NCI-H2107 treated with DMSO at 0.1 percent for 48 hours (cell line): ENCODE results near the gene SUPT20HL1.
"Not testable (repeated sequence)": the region's sequence is repeated elsewhere in the genome, so short reads cannot be mapped to it uniquely, and the experiment has no call there.

ENCODE experiments used
- DNase-seq: peaks from one replicate; lab custom pipeline; 2025; ENCODE audit not compliant: unreplicated experiment; lab: John Stamatoyannopoulos, UW

Gene SUPT20HL1

DNA sequence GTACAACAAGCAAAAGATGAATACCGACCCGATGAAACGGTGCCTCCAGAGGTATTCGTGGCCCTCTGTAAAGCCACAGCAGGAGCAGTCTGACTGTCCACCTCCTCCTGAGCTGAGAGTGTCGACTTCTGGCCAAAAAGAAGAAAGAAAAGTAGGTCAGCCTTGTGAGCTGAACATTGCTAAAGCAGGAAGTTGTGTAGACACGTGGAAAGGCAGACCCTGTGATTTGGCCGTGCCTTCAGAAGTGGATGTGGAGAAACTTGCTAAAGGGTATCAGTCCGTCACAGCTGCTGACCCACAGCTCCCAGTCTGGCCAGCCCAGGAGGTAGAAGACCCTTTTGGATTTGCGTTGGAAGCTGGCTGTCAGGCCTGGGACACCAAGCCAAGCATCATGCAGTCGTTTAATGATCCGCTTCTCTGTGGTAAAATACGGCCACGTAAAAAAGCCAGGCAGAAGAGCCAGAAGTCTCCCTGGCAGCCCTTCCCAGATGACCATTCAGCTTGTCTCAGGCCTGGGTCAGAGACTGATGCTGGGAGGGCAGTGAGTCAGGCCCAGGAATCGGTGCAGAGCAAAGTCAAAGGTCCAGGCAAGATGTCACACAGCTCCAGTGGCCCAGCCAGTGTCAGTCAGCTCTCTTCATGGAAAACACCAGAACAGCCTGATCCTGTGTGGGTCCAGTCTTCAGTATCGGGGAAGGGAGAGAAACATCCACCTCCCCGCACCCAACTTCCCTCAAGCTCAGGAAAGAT lies 3.2 kb downstream of the SUPT20HL1 start:
- not testable (repeated sequence) for DNase-seq

- DNase-seq: no peak
These were observed 3.9 kb downstream of the SUPT20HL1 start for GRCh38 chrX:24364326-24364725.

GRCh38 chrX:24364851-24365538 lies 4.6 kb downstream of the SUPT20HL1 start:
- no peak for DNase-seq

DNA sequence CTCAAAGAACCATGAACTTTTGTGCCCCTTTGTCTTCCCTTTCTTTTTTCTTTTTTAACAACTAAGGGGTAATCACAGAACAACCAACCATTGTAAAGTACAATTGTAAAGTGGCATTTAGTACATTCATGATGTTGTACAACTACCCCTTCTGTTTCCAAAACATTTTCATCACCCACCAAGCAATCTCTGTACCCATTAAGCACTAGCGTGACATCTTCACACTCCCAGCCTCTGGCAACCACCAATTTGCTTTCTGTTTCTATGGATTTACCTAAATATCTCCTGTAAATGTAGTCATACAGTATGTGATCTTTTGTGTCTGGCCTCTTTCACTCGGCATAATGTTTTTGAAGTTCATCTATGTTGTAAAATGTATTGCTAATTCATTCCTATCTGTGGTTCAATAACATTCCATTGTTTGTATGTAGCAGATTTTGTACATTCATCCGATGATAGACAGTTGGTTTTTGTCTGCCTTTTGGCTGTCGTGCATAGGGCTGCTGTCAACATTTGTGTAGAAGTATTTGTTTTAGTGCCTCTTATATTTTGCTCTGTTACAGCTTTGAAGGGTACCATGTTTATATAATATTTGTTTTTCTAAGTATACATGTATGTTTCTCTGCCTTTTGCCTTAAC lies 6.4 kb downstream of the SUPT20HL1 start:
- DNase-seq: not testable (repeated sequence)

DNA sequence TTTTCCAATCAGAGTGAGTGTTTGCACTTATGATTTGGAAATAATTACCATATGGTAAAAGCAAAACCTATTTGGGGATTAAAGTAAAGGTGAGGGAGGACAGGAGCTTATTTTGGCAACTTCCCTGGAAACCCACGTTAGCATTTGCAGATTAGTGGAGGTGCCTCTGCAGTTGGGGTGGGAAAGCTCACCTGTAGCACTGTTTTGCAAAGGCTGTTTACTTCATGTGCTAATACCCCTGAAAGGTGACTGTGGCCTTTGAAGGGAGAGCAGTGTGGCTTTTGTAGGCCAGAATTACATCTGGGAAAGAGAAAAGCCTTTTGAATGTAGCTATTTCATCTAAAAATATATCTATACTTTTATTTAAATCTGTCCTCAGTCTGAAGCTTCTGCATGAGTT lies 9.4 kb downstream of the SUPT20HL1 start:
- no peak for DNase-seq

DNA sequence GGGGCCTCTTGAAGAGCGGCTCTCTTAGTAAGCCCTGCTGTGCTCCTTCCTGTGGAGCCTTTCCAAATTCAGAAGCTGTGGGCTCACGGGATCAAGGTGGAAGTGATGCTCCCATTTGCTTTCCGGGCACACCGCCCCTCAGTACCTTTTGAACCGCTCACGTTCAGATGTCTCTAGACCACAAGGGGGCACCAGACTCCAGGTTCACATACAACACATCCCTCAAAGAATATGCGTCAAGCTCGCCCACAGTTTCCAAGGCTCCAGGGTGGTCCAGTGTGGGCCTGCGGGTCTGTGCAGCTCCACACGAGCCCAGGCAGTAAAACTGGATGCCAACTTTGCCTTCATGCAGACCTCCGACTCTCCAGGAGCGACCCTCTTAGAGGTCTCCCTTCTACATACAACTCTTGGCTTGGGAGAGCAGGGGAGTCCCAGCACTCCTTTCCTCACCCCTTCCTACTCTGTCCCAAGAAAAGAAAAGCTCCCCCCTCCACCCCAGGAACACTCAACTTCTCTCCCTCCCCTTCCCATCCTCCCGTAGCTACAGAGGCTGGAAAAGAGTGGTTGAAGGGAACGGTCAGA lies 11.0 kb downstream of the SUPT20HL1 start:
- DNase-seq: peak; percentile 30

DNA sequence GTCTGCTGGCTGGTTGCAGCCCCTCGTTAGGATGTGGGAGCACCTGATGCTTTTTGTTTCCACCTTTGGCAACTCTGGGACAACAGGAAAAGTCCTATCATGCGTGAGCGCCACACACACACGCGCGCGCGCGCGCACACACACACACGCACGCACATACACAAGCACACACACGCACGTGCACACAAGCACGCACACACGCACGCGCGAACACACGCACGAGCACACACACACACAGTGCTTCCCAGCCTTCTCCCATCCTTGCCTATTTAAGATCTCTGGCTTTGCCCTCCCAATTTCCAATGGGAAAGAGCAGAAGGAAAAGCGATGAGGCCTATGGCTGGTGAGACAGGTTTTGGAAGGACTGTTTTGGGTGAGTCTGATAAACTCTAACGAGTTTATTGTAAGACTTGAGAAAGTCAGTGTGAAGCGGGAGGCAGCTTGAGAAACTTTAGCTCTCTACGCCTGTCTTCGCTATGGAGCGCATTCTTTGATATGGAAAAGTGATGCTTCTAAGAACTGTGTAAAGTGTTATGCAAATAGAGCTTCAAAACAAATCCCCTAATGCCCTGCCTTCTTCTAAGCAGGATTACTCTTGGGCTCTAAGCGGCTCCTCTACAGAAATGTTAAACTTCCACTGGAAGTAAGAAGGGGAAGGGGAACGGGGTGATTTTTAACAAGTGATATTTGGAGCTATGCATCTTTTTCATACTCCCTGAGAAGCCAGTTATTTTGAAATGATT lies 11.8 kb downstream of the SUPT20HL1 start:
- no peak for DNase-seq

DNA sequence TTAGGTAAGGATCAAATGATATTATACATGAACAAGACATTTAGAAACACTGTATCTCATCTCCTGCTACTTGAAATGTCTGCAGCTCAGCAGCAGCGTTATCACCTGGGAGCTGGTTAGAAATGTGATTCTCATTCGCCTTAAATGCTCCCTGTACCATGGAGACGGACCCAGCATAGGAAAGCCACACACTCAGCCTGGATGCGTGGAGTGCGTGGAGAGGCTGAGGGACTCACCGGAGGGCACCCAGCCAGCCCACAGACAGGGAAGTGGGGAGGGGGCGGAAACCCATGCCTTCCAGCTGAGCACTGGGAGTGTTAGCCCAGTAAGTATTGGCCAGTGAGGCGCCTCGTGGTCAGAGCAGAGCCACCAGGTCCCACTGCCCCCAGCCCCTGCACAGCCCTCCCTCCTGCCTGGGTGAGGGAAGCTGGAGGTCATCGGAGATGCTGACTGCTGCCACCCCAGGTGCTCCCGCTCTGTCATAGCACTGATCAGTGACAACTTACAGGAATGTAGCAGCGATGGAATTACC lies 15.2 kb downstream of the SUPT20HL1 start:
- DNase-seq: no peak

DNA sequence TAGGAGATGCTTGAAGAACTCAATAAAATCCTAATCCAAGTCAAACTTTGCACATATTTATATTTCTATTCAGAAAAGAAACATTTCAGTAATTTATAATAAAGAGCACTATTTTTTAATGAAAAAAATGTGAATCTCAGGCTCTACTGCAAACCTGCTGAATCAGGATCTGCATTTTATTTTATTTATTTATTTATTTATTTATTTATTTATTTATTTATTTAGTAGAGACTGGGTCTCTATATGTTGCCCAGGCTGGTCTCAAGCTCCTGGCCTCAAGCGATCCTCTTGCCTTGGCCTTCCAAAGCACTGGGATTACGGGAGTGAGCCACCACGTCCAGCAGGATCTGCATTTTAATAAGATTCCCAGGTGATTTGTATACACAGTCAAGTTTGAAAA lies 16.0 kb downstream of the SUPT20HL1 start:
- DNase-seq: no peak

GRCh38 chrX:24377195-24377594 lies 16.8 kb downstream of the SUPT20HL1 start:
- no peak for DNase-seq

GRCh38 chrX:24377911-24378468 lies 17.6 kb downstream of the SUPT20HL1 start:
- no peak for DNase-seq

DNA sequence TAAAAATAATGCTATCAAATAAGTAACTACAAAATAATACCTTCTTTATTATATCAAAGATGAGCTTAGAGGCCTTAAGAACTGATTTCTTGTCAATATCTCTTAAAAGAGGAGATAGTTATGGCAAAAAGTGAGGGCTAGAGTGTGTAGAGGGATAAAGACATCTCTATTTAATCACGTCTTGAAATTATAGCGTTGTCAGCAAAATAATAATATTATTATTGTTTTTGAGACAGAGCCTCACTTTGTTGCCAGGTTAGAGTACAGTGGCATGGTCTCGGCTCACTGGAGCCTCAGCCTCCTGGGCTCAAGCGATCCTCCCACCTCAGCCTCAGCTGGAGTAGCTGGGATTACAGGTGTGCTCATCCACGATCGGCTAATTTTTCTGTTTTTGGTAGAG lies 18.3 kb downstream of the SUPT20HL1 start:
- DNase-seq: no peak

GRCh38 chrX:24380262-24381187 lies 20.1 kb downstream of the SUPT20HL1 start:
- no peak for DNase-seq

GRCh38 chrX:24382315-24382714 lies 21.9 kb downstream of the SUPT20HL1 start:
- DNase-seq: not testable (repeated sequence)

GRCh38 chrX:24387724-24388123 lies 27.3 kb downstream of the SUPT20HL1 start:
- no peak for DNase-seq

GRCh38 chrX:24391389-24391788 lies 30.9 kb downstream of the SUPT20HL1 start:
- DNase-seq: no peak

- no peak for DNase-seq
These were observed 31.4 kb downstream of the SUPT20HL1 start for GRCh38 chrX:24391843-24392242.

DNA sequence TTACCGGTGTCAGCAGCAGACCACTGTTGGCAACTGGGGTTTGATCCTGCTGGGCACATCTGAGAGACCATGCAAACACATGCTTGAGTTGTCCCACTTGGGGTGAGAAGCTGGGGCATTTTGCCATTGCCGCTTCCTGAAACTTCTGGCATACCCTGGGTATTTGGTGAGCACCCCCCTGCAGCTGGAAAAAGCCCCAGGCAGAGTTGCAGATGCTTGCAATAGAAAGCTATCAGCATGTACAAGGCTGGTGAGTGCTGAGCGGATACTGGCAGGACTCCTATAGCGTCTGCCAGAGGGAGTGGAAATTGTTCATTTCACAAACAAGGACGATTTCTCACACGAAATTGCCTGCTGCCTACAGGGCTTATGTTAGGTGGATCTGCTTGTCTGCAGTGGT lies 32.3 kb downstream of the SUPT20HL1 start:
- DNase-seq: no peak

DNA sequence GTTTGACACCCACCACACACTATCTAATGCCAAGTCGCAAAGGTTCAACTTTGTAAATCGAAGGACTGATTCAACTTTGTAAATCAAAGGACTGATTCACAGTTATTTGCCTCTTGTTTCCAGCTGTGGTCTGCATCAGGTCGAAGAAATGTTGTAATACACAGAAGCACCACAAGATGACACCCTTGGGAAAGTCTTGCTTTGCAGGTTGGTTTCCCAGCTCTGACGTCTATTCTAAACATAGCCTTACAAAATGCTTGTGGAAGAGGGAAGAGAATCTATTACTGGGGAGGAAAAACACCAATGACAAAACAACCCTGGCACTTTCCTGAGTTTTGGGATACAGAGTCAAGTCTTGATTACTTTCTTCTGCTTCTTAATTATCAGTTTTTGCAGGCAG lies 35.3 kb downstream of the SUPT20HL1 start:
- peak; percentile 68 for DNase-seq
